K562 (cell line): ENCODE data around the gene SPOCK3. TPM values are rescaled to one million over a fixed set of nuclear protein-coding genes. Genes with fewer than 3 reads are reported as not detected.

Experiments used
- ATAC-seq: fragments of 200-7000 bp; cut with Tn5 transposase; 3 replicates; pipeline ENCODE4 v1.9.1; 2020; ENCODE audit warnings: moderate library complexity
- BruUV-seq: library from RNA; stranded (reverse); fragments of 400-500 nt; replicated peaks from 2 replicates; lab custom pipeline; 2021; lab: Mats Ljungman, UMichigan
- CTCF ChIA-PET: fragments of 300-600 bp; formaldehyde crosslinking; extraction: SDS; loops from one replicate; lab custom pipeline; 2021; ENCODE audit warnings: low intra/inter-chr PET ratio; lab: Yijun Ruan, JAX
- POLR2A ChIA-PET: fragments of 300-600, 350-650 bp; sonication (Branson Sonifier 250); formaldehyde crosslinking; extraction: SDS; loops from one replicate; lab custom pipeline; 2021; ENCODE audit warnings: antibody characterized with exemption, inconsistent platforms; lab: Yijun Ruan, JAX
- DNase-seq, 4 experiments: peaks; one replicate each; pipeline versions ENCODE4 v3.0.0 to v3.0.0-alpha.2; 2011 to 2018; ENCODE audit warnings: low spot score in 3 of 4, mixed read lengths in 3 of 4; ENCODE audit errors: extremely low read depth in 1 of 4
- FAIRE-seq: peaks from 2 replicates; lab custom pipeline; 2011; peaks lifted over from hg19 to GRCh38; lab: Jason Lieb, UNC
- H2AFZ ChIP-seq: 2 replicates; pipeline ENCODE4 v1.6.0; 2011; ENCODE audit warnings: low read depth, low read length, control low read depth, inconsistent platforms
- H3K27ac ChIP-seq: fragments of 200-600 bp; 3 replicates; pipeline ENCODE4 v1.8.0; 2011; ENCODE audit warnings: low read depth, mild to moderate bottlenecking, control low read depth, inconsistent platforms, low read length, moderate library complexity, mixed read lengths; ENCODE audit errors: extremely low read depth
- H3K27me3 ChIP-seq, 2 experiments: fragments of 300-600 bp in 1 of 2; 2 replicates in 1 of 2; 3 replicates in 1 of 2; pipeline versions ENCODE4 v1.6.0 to v1.8.0; 2011; ENCODE audit warnings: inconsistent platforms in 2 of 2, low read length in 2 of 2, mild to moderate bottlenecking in 1 of 2, mixed read lengths in 1 of 2, moderate library complexity in 1 of 2; ENCODE audit not compliant: control insufficient read depth in 2 of 2, insufficient read depth in 2 of 2
- H3K36me3 ChIP-seq: fragments of 300-600 bp; 3 replicates; pipeline ENCODE4 v1.8.0; 2011; ENCODE audit warnings: mild to moderate bottlenecking, low read length, inconsistent platforms; ENCODE audit not compliant: control insufficient read depth, insufficient read depth
- H3K4me1 ChIP-seq, 2 experiments: fragments of 200-600 bp in 1 of 2; replicated peaks in 1 of 2; 2 replicates in 1 of 2; 3 replicates in 1 of 2; pipeline versions ENCODE4 v1.5.1 to v1.8.0; 2011; ENCODE audit warnings: inconsistent platforms in 2 of 2, low read length in 2 of 2, mild to moderate bottlenecking in 1 of 2, mixed read lengths in 1 of 2, moderate library complexity in 1 of 2; ENCODE audit not compliant: control insufficient read depth in 2 of 2, insufficient read depth in 2 of 2
- H3K4me2 ChIP-seq: 2 replicates; pipeline ENCODE4 v1.6.1; 2011; ENCODE audit warnings: low read length, control low read depth, inconsistent platforms, mixed read lengths; ENCODE audit not compliant: insufficient read depth
- H3K4me3 ChIP-seq: fragments of 200-600 bp; sonication (generic), shearing (Covaris generic); 2 replicates; pipeline ENCODE4 v1.5.1; 2016; ENCODE audit warnings: control low read depth, inconsistent platforms
- H3K79me2 ChIP-seq: fragments of 200-600 bp; 3 replicates; pipeline ENCODE4 v1.8.0; 2011; ENCODE audit warnings: low read length, inconsistent platforms; ENCODE audit not compliant: control insufficient read depth, insufficient read depth
- H3K9ac ChIP-seq, 2 experiments: 2 replicates each; pipeline versions ENCODE4 v1.6.0 to v1.6.1; 2011; ENCODE audit warnings: low read depth in 2 of 2, low read length in 2 of 2, control low read depth in 1 of 2, inconsistent platforms in 1 of 2, mild to moderate bottlenecking in 1 of 2, mixed read lengths in 1 of 2; ENCODE audit not compliant: insufficient read depth in 1 of 2
- H3K9me1 ChIP-seq: one replicate; pipeline ENCODE4 v1.6.0; 2011; ENCODE audit warnings: inconsistent platforms, mild to moderate bottlenecking, low read length, moderate library complexity; ENCODE audit not compliant: control insufficient read depth, insufficient read depth
- H3K9me3 ChIP-seq: replicated peaks from 2 replicates; pipeline ENCODE4 v1.5.1; 2011; ENCODE audit warnings: low read depth, low read length, inconsistent platforms; ENCODE audit not compliant: control insufficient read depth, insufficient read depth
- H4K20me1 ChIP-seq: replicated peaks from 2 replicates; pipeline ENCODE4 v1.6.1; 2011; ENCODE audit warnings: low read length, inconsistent platforms, mixed read lengths; ENCODE audit not compliant: control insufficient read depth, insufficient read depth
- ARID1B ChIP-seq: fragments of 450-650 bp; IDR thresholded peaks from 2 replicates; pipeline ENCODE4 v1.6.1; 2016; ENCODE audit warnings: antibody characterized with exemption, mild to moderate bottlenecking, inconsistent platforms
- BMI1 ChIP-seq: fragments of 150-350 bp; IDR thresholded peaks from 2 replicates; pipeline ENCODE4 v1.6.1; 2014; ENCODE audit warnings: low read length
- CBX3 ChIP-seq, 2 experiments: IDR thresholded peaks; 1 replicate in 1 of 2; 2 replicates in 1 of 2; pipeline ENCODE4 v1.6.1; 2012; ENCODE audit warnings: inconsistent platforms in 2 of 2, low read length in 2 of 2, borderline replicate concordance in 1 of 2, control low read depth in 1 of 2
- ELK3 ChIP-seq: fragments of 450-650 bp; formaldehyde crosslinking; IDR thresholded peaks from 2 replicates; pipeline ENCODE4 v1.4.0; 2020; ENCODE audit warnings: mild to moderate bottlenecking
- ETV6 ChIP-seq, 3 experiments: fragments of 150-350 bp in 1 of 3; sonication (generic) in 1 of 3; formaldehyde crosslinking in 1 of 3; IDR thresholded peaks; 2 replicates each; pipeline versions ENCODE4 v1.6.1 to v1.8.0; 2014 to 2022; ENCODE audit warnings: borderline replicate concordance in 2 of 3, low read depth in 2 of 3, antibody characterized with exemption in 1 of 3, low read length in 1 of 3, mild to moderate bottlenecking in 1 of 3, missing genetic modification reagents in 1 of 3
- JUN ChIP-seq, 2 experiments: sonication (generic) in 1 of 2; formaldehyde crosslinking in 1 of 2; IDR thresholded peaks; 2 replicates each; pipeline versions ENCODE4 v1.6.1 to v1.8.0; 2012 to 2022; ENCODE audit warnings: borderline replicate concordance in 2 of 2, mild to moderate bottlenecking in 2 of 2, improper control_type of control experiment in 1 of 2, low read depth in 1 of 2, low read length in 1 of 2, missing genetic modification reagents in 1 of 2
- MEF2D ChIP-seq: conservative IDR thresholded peaks from 2 replicates; pipeline ENCODE4 v1.6.1; 2016; ENCODE audit warnings: low read depth, missing genetic modification characterization, missing compliant biosample characterization
- NONO ChIP-seq, 2 experiments: fragments of 200-400 bp in 1 of 2; fragments of 450-650 bp in 1 of 2; formaldehyde crosslinking in 1 of 2; IDR thresholded peaks; 2 replicates each; pipeline ENCODE4 v1.6.1; 2017; ENCODE audit warnings: low read depth in 2 of 2, mild to moderate bottlenecking in 2 of 2, moderate library complexity in 2 of 2, low read length in 1 of 2
- PRMT5 ChIP-seq: sonication (generic); formaldehyde crosslinking; IDR thresholded peaks from 2 replicates; pipeline ENCODE4 v1.5.0; 2020; ENCODE audit warnings: missing genetic modification reagents
- SAFB2 ChIP-seq: fragments of 200-400 bp; formaldehyde crosslinking; IDR thresholded peaks from 2 replicates; pipeline ENCODE4 v1.6.1; 2018; ENCODE audit warnings: borderline replicate concordance, low read length, low read depth, moderate library complexity; ENCODE audit not compliant: severe bottlenecking
- TFE3 ChIP-seq: fragments of 450-650 bp; formaldehyde crosslinking; IDR thresholded peaks from 2 replicates; pipeline ENCODE4 v1.4.0; 2020; ENCODE audit warnings: mild to moderate bottlenecking, mixed read lengths
- XRCC5 ChIP-seq: fragments of 200-400 bp; formaldehyde crosslinking; IDR thresholded peaks from 2 replicates; pipeline ENCODE4 v1.6.1; 2017; ENCODE audit warnings: low read depth, mild to moderate bottlenecking, low read length
- ZNF518B ChIP-seq: fragments of 250-450 bp; sonication (Bioruptor Pico); IDR thresholded peaks from 2 replicates; pipeline ENCODE4 v1.5.0; 2021; ENCODE audit warnings: mild to moderate bottlenecking, moderate library complexity
- ZNF707 ChIP-seq: fragments of 250-450 bp; sonication (Bioruptor Pico); conservative IDR thresholded peaks from 2 replicates; pipeline ENCODE4 v1.8.0; 2022; ENCODE audit warnings: inconsistent platforms, mild to moderate bottlenecking, moderate library complexity
- ZSCAN32 ChIP-seq: fragments of 450-650 bp; formaldehyde crosslinking; IDR thresholded peaks from 2 replicates; pipeline ENCODE4 v1.4.0; 2020; ENCODE audit warnings: mild to moderate bottlenecking, moderate library complexity
- in situ Hi-C: fragments of 300-500 bp; cut with MboI; formaldehyde crosslinking; loops from 4 replicates; pipeline ENCODE4 v1.15.0; 2018; ENCODE audit warnings: inconsistent platforms, mixed read lengths
- intact Hi-C: fragments of 100-400 bp; cut with micrococcal nuclease; formaldehyde crosslinking; loops from 2 replicates; pipeline ENCODE4 v1.14.2; 2022
- polyA plus RNA-seq, 8 experiments: library from polyadenylated mRNA; depleted of rRNA in 4 of 8; stranded (reverse) in 5 of 8; unstranded in 3 of 8; fragments of >200 nt; fragmentation: Nextera tagmentation in 2 of 8; fragmentation: Illumina TruSeq in 1 of 8; extraction: Ambion mirVana in 2 of 8; extraction: Trizol in 1 of 8; gene quantifications; 2 replicates each; pipeline versions ENCODE4 v1.2.1 to v1.2.3, GENCODE V29; 2011 to 2014; ENCODE audit warnings: inconsistent platforms in 1 of 8, missing spikeins in 1 of 8
- total RNA-seq, 7 experiments: library from RNA; depleted of rRNA in 6 of 7; stranded (reverse); fragments of >200 nt in 6 of 7; fragmentation: Illumina TruSeq in 2 of 7; extraction: Trizol in 2 of 7; gene quantifications; 2 replicates each; pipeline versions ENCODE4 v1.2.1 to v1.2.3, GENCODE V29; 2011 to 2021; ENCODE audit warnings: low replicate concordance in 1 of 7

SPOCK3 gene
- total and polyA plus RNA-seq, 9 of the 15 experiments (the other 6 are each of a cell fraction or from before 2014, with no cell fraction given), result not detected

GRCh38 chr4:166777760-166778159 lies 456.5 kb downstream of the SPOCK3 start (continued):
- no peak for TF ChIP-seq CBX3 (IDR thresholded peaks at IDR 0.05; ENCODE audit: borderline replicate concordance in 1 of 2, low read length in 2 of 2)

GRCh38 chr4:166763018-166763417 lies 471.3 kb downstream of the SPOCK3 start:
- DNase-seq, result no peak
- Histone ChIP-seq H3K4me2 (no peak overlapping the region), H3K9ac (no peak overlapping the region), H3K27ac (no peak overlapping the region), H3K4me1 (no peaks in the 10 kb centered on the region), H3K9me1 (no peaks in the 10 kb centered on the region), H3K4me3 (no peak overlapping the region), H3K36me3 (no peaks in the 10 kb centered on the region), H4K20me1 (no peaks in the 10 kb centered on the region), H3K79me2 (no peaks in the 10 kb centered on the region), H3K27me3 (no peaks in the 10 kb centered on the region), H3K9me3 (no peaks in the 10 kb centered on the region), H2AFZ (no peak overlapping the region)
- in situ Hi-C loops (no loop called here), intact Hi-C loops (no loop called here)
- ATAC-seq, result no peak
- no peak for FAIRE-seq
- CTCF ChIA-PET, result no interaction called here
- TF ChIP-seq MEF2D (no peak), SAFB2 (no peak), ARID1B (no peak), XRCC5 (no peak), PRMT5 (CRISPR knock-in tag) (no peak), ZSCAN32 (no peak), JUN (IDR thresholded peaks at IDR 0.05; ENCODE audit: borderline replicate concordance, low read depth, low read length) (no peak), JUN (CRISPR knock-in tag; IDR thresholded peaks at IDR 0.05; ENCODE audit: borderline replicate concordance) (no peak), TFE3 (no peak), ZNF518B (CRISPR knock-in tag) (no peak), ELK3 (CRISPR knock-in tag) (no peak), ZNF707 (no peak), NONO (IDR thresholded peaks at IDR 0.05; ENCODE audit: low read depth in 2 of 2, low read length in 1 of 2) (no peak), BMI1 (no peak), ETV6 (IDR thresholded peaks at IDR 0.05; ENCODE audit: borderline replicate concordance in 1 of 2, low read depth in 2 of 2, low read length in 1 of 2) (no peak), ETV6 (CRISPR knock-in tag; IDR thresholded peaks at IDR 0.05; ENCODE audit: borderline replicate concordance) (no peak)
- POLR2A ChIA-PET, result no interaction called here
- no TSS peak for BruUV-seq
